MCF 10A (cell line): Measurements from ENCODE around the gene SECISBP2L. TPM values are rescaled to one million over a fixed set of nuclear protein-coding genes. Genes with fewer than 3 reads are reported as not detected.
"Not testable (repeated sequence)": the region's sequence is repeated elsewhere in the genome, so short reads cannot be mapped to it uniquely, and the experiment has no call there.

Source experiments
- BruUV-seq: library from RNA; stranded (reverse); fragments of 400-500 nt; replicated peaks from 2 replicates; lab custom pipeline; 2021; lab: Mats Ljungman, UMichigan
- CTCF ChIA-PET: fragments of 300-600 bp; sonication (Branson Sonifier 250); formaldehyde crosslinking; extraction: SDS; loops from one replicate; lab custom pipeline; 2021; ENCODE audit warnings: antibody characterized with exemption, inconsistent platforms; lab: Yijun Ruan, JAX
- POLR2A ChIA-PET: fragments of 300-600, 350-650 bp; sonication (Branson Sonifier 250); formaldehyde crosslinking; extraction: SDS; loops from one replicate; lab custom pipeline; 2020; ENCODE audit warnings: antibody characterized with exemption, inconsistent platforms; lab: Yijun Ruan, JAX
- DNase-seq: peaks from one replicate; pipeline ENCODE4 v3.0.0-alpha.2; 2018; ENCODE audit not compliant: unreplicated experiment
- H3K27ac Mint-ChIP-seq: one replicate; pipeline ENCODE4 v1.8.0; 2022; ENCODE audit warnings: mild to moderate bottlenecking, low read depth, mixed read lengths; ENCODE audit not compliant: unreplicated experiment
- H3K27me3 Mint-ChIP-seq: one replicate; pipeline ENCODE4 v1.8.0; 2022; ENCODE audit warnings: mixed read lengths; ENCODE audit not compliant: insufficient read depth, unreplicated experiment
- H3K36me3 Mint-ChIP-seq: one replicate; pipeline ENCODE4 v1.8.0; 2022; ENCODE audit warnings: mild to moderate bottlenecking, moderate library complexity, mixed read lengths; ENCODE audit not compliant: insufficient read depth, unreplicated experiment
- H3K4me1 Mint-ChIP-seq: one replicate; pipeline ENCODE4 v1.8.0; 2022; ENCODE audit warnings: mixed read lengths; ENCODE audit not compliant: insufficient read depth, unreplicated experiment
- H3K4me3 Mint-ChIP-seq: one replicate; pipeline ENCODE4 v1.8.0; 2022; ENCODE audit warnings: mild to moderate bottlenecking, moderate library complexity, mixed read lengths; ENCODE audit not compliant: unreplicated experiment
- H3K9me3 Mint-ChIP-seq: one replicate; pipeline ENCODE4 v1.8.0; 2022; ENCODE audit warnings: mixed read lengths; ENCODE audit not compliant: unreplicated experiment
- intact Hi-C: fragments of 100-400 bp; cut with micrococcal nuclease; formaldehyde crosslinking; loops from 2 replicates; pipeline ENCODE4 v1.14.1; 2022
- total RNA-seq: library from RNA; stranded (reverse); gene quantifications from 2 replicates; pipeline ENCODE4 v1.2.3, GENCODE V29; 2022
- TF ChIP-seq, protein P1 (sequence below): fragments of 200-600 bp; IDR thresholded peaks from one replicate; pipeline ENCODE4 v1.8.0; 2022; ENCODE audit warnings: antibody characterized with exemption, mild to moderate bottlenecking; ENCODE audit not compliant: unreplicated experiment

The SECISBP2L gene
- total RNA-seq, 1 experiment from 2014 or later, result 19.6 TPM

DNA sequence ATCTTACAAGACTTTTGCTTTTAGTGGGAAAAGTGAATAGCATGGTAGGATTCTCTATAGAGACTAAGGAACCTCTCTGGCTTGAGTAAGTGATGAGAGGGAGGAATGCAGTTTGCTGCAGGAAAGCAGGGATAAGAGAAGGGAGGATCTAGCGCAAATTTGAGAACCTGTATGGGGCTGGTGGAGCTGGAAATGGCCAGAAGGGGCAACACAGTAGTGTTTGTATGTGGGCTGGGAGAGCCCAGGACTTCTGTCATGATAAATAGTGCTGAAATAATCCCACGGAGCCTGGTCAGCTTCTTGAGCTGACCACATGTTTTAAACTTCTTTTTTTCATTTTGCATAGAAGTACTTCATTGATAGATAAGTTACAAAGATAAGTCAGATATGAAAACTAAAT lies 71.4 kb downstream of the SECISBP2L start:
- POLR2A ChIA-PET, result interaction anchor here (0.7 to 3.1 kb wide), 9 partner anchors 10 to 181 kb away, joined by 3 to 12 read pairs (median 6); partner anchors contain the start of genes COPS2, EID1, SECISBP2L and SHC4
- DNase-seq, result no peak
- Mint-ChIP-seq H3K36me3 (no peaks in the 10 kb centered on the region), H3K27ac (no peak overlapping the region), H3K4me3 (peak overlapping the region; percentile 26), H3K9me3 (no peaks in the 10 kb centered on the region), H3K27me3 (no peaks in the 10 kb centered on the region), H3K4me1 (peaks cover 10% of the 10 kb centered on the region)
- no TSS peak for BruUV-seq
- intact Hi-C loops, result no loop called here
- TF ChIP-seq, protein P1, sequence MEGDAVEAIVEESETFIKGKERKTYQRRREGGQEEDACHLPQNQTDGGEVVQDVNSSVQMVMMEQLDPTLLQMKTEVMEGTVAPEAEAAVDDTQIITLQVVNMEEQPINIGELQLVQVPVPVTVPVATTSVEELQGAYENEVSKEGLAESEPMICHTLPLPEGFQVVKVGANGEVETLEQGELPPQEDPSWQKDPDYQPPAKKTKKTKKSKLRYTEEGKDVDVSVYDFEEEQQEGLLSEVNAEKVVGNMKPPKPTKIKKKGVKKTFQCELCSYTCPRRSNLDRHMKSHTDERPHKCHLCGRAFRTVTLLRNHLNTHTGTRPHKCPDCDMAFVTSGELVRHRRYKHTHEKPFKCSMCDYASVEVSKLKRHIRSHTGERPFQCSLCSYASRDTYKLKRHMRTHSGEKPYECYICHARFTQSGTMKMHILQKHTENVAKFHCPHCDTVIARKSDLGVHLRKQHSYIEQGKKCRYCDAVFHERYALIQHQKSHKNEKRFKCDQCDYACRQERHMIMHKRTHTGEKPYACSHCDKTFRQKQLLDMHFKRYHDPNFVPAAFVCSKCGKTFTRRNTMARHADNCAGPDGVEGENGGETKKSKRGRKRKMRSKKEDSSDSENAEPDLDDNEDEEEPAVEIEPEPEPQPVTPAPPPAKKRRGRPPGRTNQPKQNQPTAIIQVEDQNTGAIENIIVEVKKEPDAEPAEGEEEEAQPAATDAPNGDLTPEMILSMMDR, result no peak
- CTCF ChIA-PET, result interaction anchor here (0.7 to 6.4 kb wide), 24 partner anchors 10 to 1170 kb away, joined by 3 to 106 read pairs (median 5); partner anchors contain the start of genes EID1 and SHC4

DNA sequence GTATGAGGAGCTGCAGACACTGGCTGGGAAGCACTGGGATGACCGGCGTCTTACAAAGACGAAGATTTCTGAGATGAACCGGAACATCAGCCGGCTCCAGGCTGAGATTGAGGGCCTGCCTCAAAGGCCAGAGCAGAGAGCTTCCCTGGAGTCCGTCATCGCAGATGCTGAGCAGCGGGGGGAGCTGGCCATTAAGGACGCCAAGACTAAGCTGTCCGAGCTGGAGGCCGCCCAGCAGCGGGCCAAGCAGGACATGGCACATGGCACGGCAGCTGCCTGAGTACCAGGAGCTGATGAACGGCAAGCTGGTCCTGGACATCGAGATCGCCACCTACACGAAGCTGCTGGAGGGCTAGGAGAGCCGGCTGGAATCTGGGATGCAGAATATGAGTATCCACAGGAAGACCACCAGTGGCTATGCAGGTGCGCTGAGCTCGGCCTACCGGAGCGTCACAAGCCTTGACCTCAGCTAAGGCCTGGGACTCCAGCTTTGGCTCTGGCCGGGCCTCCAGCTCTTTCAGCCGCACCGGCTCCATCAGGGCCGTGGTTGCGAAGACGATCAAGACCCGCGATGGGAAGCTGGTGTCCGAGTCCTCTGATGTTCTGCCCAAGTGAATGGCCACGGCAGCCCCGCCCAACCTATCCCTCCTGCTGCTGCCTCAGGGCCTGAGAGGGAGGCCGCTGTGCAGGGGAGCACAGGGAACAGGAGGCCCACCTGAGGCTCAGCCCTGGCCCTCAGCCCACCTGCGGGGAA lies 73.3 kb downstream of the SECISBP2L start:
- Mint-ChIP-seq H3K36me3 (no peaks in the 10 kb centered on the region), H3K27me3 (no peaks in the 10 kb centered on the region), H3K9me3 (no peaks in the 10 kb centered on the region), H3K4me3 (no peak overlapping the region), H3K27ac (no peak overlapping the region), H3K4me1 (peaks cover 10% of the 10 kb centered on the region)
- TF ChIP-seq, protein P1, result no peak
- BruUV-seq, result no TSS peak
- DNase-seq, result no peak
- intact Hi-C loops, result no loop called here
- POLR2A ChIA-PET, result interaction anchor here (0.5 to 3.1 kb wide), 9 partner anchors 8 to 568 kb away, joined by 3 to 12 read pairs (median 3); partner anchors contain the start of genes EID1, SECISBP2L and SHC4
- CTCF ChIA-PET, result interaction anchor here (1.0 to 6.4 kb wide), 4 partner anchors 9 to 108 kb away, joined by 3 to 106 read pairs (median 4); partner anchors contain the start of gene SHC4

DNA sequence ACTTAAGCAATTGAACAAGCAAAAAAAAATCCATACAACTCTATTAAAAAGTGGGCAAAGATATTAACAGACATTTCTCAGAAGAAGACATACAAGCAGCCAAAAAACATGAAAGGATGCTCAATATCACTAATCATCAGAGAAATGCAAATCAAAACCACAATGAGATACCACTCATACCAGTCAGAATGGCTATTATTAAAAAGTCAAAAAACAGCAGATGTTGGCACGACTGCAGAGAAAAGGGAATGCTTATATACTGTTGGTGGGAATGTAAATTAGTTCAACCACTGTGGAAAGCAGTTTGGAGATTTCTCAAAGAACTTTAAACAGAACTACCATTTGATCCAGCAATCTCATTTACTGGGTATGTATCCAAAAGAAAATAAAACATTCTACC lies 75.3 kb downstream of the SECISBP2L start:
- intact Hi-C loops, POLR2A ChIA-PET, H3K9me3 Mint-ChIP-seq, H3K36me3 Mint-ChIP-seq, CTCF ChIA-PET, BruUV-seq, H3K4me3 Mint-ChIP-seq, H3K27me3 Mint-ChIP-seq, DNase-seq, H3K27ac Mint-ChIP-seq: not testable (repeated sequence)
- peaks cover 10% of the 10 kb centered on the region for H3K4me1 Mint-ChIP-seq

DNA sequence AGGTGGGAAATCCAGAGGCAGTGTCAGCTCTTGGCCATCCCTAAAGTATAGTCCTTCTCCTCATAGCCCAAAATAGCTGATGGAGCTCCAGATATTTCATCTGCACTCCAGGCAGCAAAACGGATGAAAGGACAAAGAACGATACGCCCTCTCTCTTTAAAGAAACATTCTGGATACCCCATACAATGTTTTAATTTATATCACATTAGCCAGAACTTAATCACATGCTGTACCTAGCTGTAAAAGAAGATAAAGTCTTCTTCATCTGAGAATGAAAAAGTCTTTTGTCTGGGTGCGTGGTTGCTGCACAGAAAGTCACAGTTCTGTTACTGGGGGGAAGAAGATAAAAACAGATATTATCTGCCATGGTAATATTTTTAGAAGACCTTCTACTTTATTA lies 78.2 kb downstream of the SECISBP2L start:
- intact Hi-C loops, result loop anchor here (5.0 to 10.0 kb wide), 4 partner anchors 179 to 1084 kb away; partner anchors contain the start of gene FBN1
- DNase-seq, result no peak
- no peaks in the 10 kb centered on the region for H3K27me3 Mint-ChIP-seq
- peaks cover 5% of the 10 kb centered on the region for H3K4me1 Mint-ChIP-seq
- no peak overlapping the region for H3K4me3 Mint-ChIP-seq
- TF ChIP-seq, protein P1, result no peak
- H3K36me3 Mint-ChIP-seq, result no peaks in the 10 kb centered on the region
- ChIA-PET CTCF (interaction anchor here (0.5 to 10.9 kb wide), 5 partner anchors 7 to 636 kb away, joined by 3 to 127 read pairs (median 9); partner anchors contain the start of gene EID1), POLR2A (interaction anchor here (1.2 to 1.5 kb wide), 3 partner anchors 8 to 90 kb away, joined by 4 to 5 read pairs (median 4); partner anchors contain the start of gene EID1)
- H3K9me3 Mint-ChIP-seq, result no peaks in the 10 kb centered on the region
- no TSS peak for BruUV-seq
- no peak overlapping the region for H3K27ac Mint-ChIP-seq
